Esophagus squamous epithelium (tissue), 5 donors: ENCODE measurements around the gene GNRH2. TPM values are rescaled to one million over a fixed set of nuclear protein-coding genes. Genes with fewer than 3 reads are reported as not detected.
"Not testable (repeated sequence)": the region's sequence is repeated elsewhere in the genome, so short reads cannot be mapped to it uniquely, and the experiment has no call there.

Experiments
- DNase-seq: peaks from one replicate; lab custom pipeline; 2025; lab: John Stamatoyannopoulos, UW
- H3K27ac ChIP-seq, 4 donors: fragments of 200-600 bp; sonication (generic); one replicate each; pipeline ENCODE4 v1.5.1; 2016 to 2019; ENCODE audit warnings: mild to moderate bottlenecking in 1 of 4
- H3K27me3 ChIP-seq, 4 donors: fragments of 200-600 bp; sonication (generic); 1 replicate in 3 of 4; 2 replicates in 1 of 4; pipeline versions ENCODE4 v1.5.1 to v1.6.0; 2017 to 2021; ENCODE audit warnings: antibody characterized with exemption in 1 of 4
- H3K36me3 ChIP-seq, 3 donors: fragments of 200-600 bp; sonication (generic); one replicate each; pipeline ENCODE4 v1.5.1; 2016 to 2019
- H3K4me1 ChIP-seq, 3 donors: fragments of 200-600 bp; sonication (generic); one replicate each; pipeline ENCODE4 v1.5.1; 2017 to 2019
- H3K4me3 ChIP-seq, 4 donors: fragments of 200-600 bp; sonication (generic); 1 replicate in 3 of 4; 2 replicates in 1 of 4; pipeline ENCODE4 v1.5.1; 2016 to 2019; ENCODE audit warnings: mild to moderate bottlenecking in 2 of 4, moderate library complexity in 1 of 4
- H3K9me3 ChIP-seq, 3 donors: fragments of 200-600 bp; sonication (generic); one replicate each; pipeline ENCODE4 v1.5.1; 2016 to 2019
- CTCF ChIP-seq, 6 experiments: fragments of 450-650 bp in 4 of 6; fragments of 200-600 bp in 2 of 6; sonication (generic) in 2 of 6; IDR thresholded peaks; one replicate each; pipeline ENCODE4 v1.5.1; 2016 to 2019; ENCODE audit warnings: antibody characterized with exemption in 6 of 6, mild to moderate bottlenecking in 4 of 6, moderate library complexity in 4 of 6
- POLR2A ChIP-seq, 4 donors: fragments of 450-650 bp; IDR thresholded peaks; one replicate each; pipeline ENCODE4 v1.6.1; 2017; ENCODE audit warnings: antibody characterized with exemption in 4 of 4, mild to moderate bottlenecking in 4 of 4, moderate library complexity in 3 of 4
- WGBS, 2 donors: methylation state at CpG; one replicate each; pipeline ENCODE4 v1.1.5; 2018; 5-methylcytosine and 5-hydroxymethylcytosine counted together
- intact Hi-C: fragments of 100-400 bp; cut with DNase I; formaldehyde crosslinking; loops from one replicate; pipeline ENCODE4 v1.15.0; 2022
- total RNA-seq, 4 donors: library from RNA; depleted of rRNA; stranded (reverse); fragments of >200 nt; gene quantifications; one replicate each; pipeline ENCODE4 v1.1.0, GENCODE V29; 2016
- donor health status: DM: yes; HTN: yes; CAD: no.

The GNRH2 gene
- total RNA-seq, 4 donors from 2014 or later: not detected

- 94 to 97% methylated on average over 4 of the region's 4 CpGs for WGBS, 2 donors
- H3K27ac ChIP-seq: no peak overlapping the region
- intact Hi-C loops: no loop called here
- TF ChIP-seq CTCF (IDR thresholded peaks at IDR 0.05) (no peak), POLR2A (IDR thresholded peaks at IDR 0.05) (no peak)
- no peaks in the 10 kb centered on the region for H3K9me3 ChIP-seq
- no peaks in the 10 kb centered on the region for H3K27me3 ChIP-seq
- peaks cover 25 to 81% (median 30%) of the 10 kb centered on the region in 3 donors for H3K36me3 ChIP-seq
- no peak overlapping the region for H3K4me3 ChIP-seq
- peaks cover 0 to 15% (median 0%) of the 10 kb centered on the region in 3 donors for H3K4me1 ChIP-seq
- DNase-seq: no peak
These were observed 22.1 kb upstream of the GNRH2 start for GRCh38 chr20:3021327-3021726.

GRCh38 chr20:3021777-3022176 lies 21.6 kb upstream of the GNRH2 start:
- Histone ChIP-seq H3K36me3 (peaks cover 25 to 82% (median 35%) of the 10 kb centered on the region in 3 donors), H3K27ac (no peak overlapping the region), H3K9me3 (no peaks in the 10 kb centered on the region), H3K27me3 (no peaks in the 10 kb centered on the region), H3K4me3 (no peak overlapping the region), H3K4me1 (peaks cover 0 to 15% (median 0%) of the 10 kb centered on the region in 3 donors)
- intact Hi-C loops: no loop called here
- no peak for DNase-seq
- WGBS, 2 donors: 93 to 100% methylated on average over 2 to 4 of the region's 5 CpGs
- TF ChIP-seq CTCF (IDR thresholded peaks at IDR 0.05) (no peak), POLR2A (IDR thresholded peaks at IDR 0.05) (no peak)

GRCh38 chr20:3022559-3023490 lies 20.6 kb upstream of the GNRH2 start:
- Histone ChIP-seq H3K4me1 (peaks cover 0 to 15% (median 0%) of the 10 kb centered on the region in 3 donors), H3K36me3 (peaks cover 30 to 84% (median 39%) of the 10 kb centered on the region in 3 donors)
- H3K4me3 ChIP-seq, DNase-seq, intact Hi-C loops, H3K27ac ChIP-seq, H3K9me3 ChIP-seq, H3K27me3 ChIP-seq: not testable (repeated sequence)
- WGBS, 2 donors: 49 to 57% methylated on average over 12 to 17 of the region's 20 CpGs

GRCh38 chr20:3027987-3028386 lies 15.4 kb upstream of the GNRH2 start:
- Histone ChIP-seq H3K9me3 (no peaks in the 10 kb centered on the region), H3K27ac (no peak overlapping the region), H3K4me1 (peaks cover 0 to 5% (median 0%) of the 10 kb centered on the region in 3 donors), H3K36me3 (peaks cover 23 to 99% (median 45%) of the 10 kb centered on the region in 3 donors), H3K4me3 (no peak overlapping the region), H3K27me3 (no peaks in the 10 kb centered on the region)
- TF ChIP-seq POLR2A (IDR thresholded peaks at IDR 0.05) (no peak), CTCF (IDR thresholded peaks at IDR 0.05) (no peak)
- intact Hi-C loops: no loop called here
- 75 to 79% methylated on average over 1 to 2 of the region's 2 CpGs for WGBS, 2 donors
- DNase-seq: no peak

GRCh38 chr20:3031524-3032147 lies 11.8 kb upstream of the GNRH2 start:
- H3K4me3 ChIP-seq: no peak overlapping the region
- H3K27ac ChIP-seq: no peak overlapping the region
- H3K9me3 ChIP-seq: no peaks in the 10 kb centered on the region
- H3K36me3 ChIP-seq: peaks cover 15 to 99% (median 31%) of the 10 kb centered on the region in 3 donors
- H3K27me3 ChIP-seq: no peaks in the 10 kb centered on the region
- no peaks in the 10 kb centered on the region for H3K4me1 ChIP-seq
- intact Hi-C loops: no loop called here
- no peak for DNase-seq
- 88 to 100% methylated on average over 3 of the region's 3 CpGs for WGBS, 2 donors
- TF ChIP-seq CTCF (IDR thresholded peaks at IDR 0.05) (no peak), POLR2A (IDR thresholded peaks at IDR 0.05) (no peak)
